Measurements from ENCODE around the gene UPK3A. TPM values are rescaled to one million over a fixed set of nuclear protein-coding genes. Genes with fewer than 3 reads are reported as not detected.

The UPK3A gene
- total RNA-seq, 4 donors from 2014 or later, result not detected

DNA sequence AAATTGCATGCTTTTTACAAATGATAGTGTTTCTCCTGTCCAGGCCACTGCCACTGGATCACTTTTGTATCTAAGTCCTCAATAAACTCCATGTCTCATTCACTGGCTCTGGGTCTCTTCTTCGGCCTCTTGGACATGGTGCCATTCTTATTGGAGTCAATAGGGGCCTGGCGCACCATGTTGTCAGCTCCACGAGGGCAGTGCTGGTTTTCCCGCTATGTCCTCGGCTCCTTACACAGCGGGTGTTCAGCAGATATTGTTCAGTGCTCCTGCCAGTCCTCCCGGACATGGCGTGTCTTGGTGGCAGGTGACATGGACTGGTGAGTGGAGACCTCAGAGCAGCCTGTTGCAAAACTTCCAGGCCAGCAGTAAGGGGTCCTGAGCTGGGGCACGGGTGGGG lies 21.4 kb downstream of the UPK3A start:
- H3K4me3 ChIP-seq, result no peak overlapping the region
- no peaks in the 10 kb centered on the region for H3K36me3 ChIP-seq
- no peaks in the 10 kb centered on the region for H3K9me3 ChIP-seq
- no peak for ATAC-seq
- H3K4me1 ChIP-seq, result peaks cover 0 to 18% (median 3%) of the 10 kb centered on the region in 3 donors
- TF ChIP-seq, protein P1, sequence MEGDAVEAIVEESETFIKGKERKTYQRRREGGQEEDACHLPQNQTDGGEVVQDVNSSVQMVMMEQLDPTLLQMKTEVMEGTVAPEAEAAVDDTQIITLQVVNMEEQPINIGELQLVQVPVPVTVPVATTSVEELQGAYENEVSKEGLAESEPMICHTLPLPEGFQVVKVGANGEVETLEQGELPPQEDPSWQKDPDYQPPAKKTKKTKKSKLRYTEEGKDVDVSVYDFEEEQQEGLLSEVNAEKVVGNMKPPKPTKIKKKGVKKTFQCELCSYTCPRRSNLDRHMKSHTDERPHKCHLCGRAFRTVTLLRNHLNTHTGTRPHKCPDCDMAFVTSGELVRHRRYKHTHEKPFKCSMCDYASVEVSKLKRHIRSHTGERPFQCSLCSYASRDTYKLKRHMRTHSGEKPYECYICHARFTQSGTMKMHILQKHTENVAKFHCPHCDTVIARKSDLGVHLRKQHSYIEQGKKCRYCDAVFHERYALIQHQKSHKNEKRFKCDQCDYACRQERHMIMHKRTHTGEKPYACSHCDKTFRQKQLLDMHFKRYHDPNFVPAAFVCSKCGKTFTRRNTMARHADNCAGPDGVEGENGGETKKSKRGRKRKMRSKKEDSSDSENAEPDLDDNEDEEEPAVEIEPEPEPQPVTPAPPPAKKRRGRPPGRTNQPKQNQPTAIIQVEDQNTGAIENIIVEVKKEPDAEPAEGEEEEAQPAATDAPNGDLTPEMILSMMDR (IDR thresholded peaks at IDR 0.05), result no peak
- TF ChIP-seq POLR2AphosphoS5 (IDR thresholded peaks at IDR 0.05) (no peak), EP300 (IDR thresholded peaks at IDR 0.05) (no peak), POLR2A (IDR thresholded peaks at IDR 0.05) (no peak)
- no peak overlapping the region for H3K27ac ChIP-seq
- no peaks in the 10 kb centered on the region for H3K27me3 ChIP-seq
- 100% methylated on average over 1 of the region's 9 CpGs for WGBS, 2 donors (ENCODE audit: low coverage in 1 of 2)

DNA sequence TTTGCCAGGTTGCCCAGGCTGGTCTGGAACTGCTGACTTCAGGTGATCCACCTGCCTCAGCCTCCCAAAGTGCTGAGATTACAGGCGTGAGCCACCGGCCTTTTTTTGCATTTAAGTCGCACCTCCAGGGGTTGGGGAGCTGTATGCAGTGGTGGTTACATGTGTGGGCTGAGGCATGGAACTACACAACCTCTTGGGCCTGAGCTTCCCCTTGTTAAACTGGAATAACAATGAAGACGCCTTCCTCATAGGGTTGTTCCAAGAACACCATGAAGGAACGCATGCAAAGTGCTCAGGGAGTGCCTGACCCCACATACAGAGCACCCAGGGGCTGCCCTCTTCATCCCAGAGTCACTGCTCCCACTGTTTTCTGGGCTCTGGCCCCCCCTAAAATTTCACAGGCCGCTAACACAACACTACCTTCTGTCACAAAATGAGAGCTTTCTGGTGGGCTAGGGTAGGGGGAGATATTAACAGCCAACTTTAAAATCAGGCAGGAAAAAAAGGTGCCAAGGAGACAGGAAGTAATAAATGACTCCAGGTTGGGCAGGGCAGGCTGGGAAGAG lies 23.7 kb downstream of the UPK3A start:
- 86% methylated on average over 4 of the region's 6 CpGs; no CpG with 5 or more reads in 1 of the 2 donors for WGBS, 2 donors (ENCODE audit: low coverage in 1 of 2)
- Histone ChIP-seq H3K36me3 (no peaks in the 10 kb centered on the region), H3K4me3 (no peak overlapping the region), H3K27ac (peak overlapping the region in 2 of 4 donors; percentile 86 to 94), H3K9me3 (no peaks in the 10 kb centered on the region), H3K27me3 (no peaks in the 10 kb centered on the region), H3K4me1 (peaks cover 0 to 35% (median 8%) of the 10 kb centered on the region in 3 donors)
- no peak for ATAC-seq
- no peak for TF ChIP-seq POLR2AphosphoS5 (IDR thresholded peaks at IDR 0.05)
- TF ChIP-seq, protein P1 (IDR thresholded peaks at IDR 0.05), result no peak
- TF ChIP-seq POLR2A (IDR thresholded peaks at IDR 0.05), result no peak
- no peak for TF ChIP-seq EP300 (IDR thresholded peaks at IDR 0.05)

DNA sequence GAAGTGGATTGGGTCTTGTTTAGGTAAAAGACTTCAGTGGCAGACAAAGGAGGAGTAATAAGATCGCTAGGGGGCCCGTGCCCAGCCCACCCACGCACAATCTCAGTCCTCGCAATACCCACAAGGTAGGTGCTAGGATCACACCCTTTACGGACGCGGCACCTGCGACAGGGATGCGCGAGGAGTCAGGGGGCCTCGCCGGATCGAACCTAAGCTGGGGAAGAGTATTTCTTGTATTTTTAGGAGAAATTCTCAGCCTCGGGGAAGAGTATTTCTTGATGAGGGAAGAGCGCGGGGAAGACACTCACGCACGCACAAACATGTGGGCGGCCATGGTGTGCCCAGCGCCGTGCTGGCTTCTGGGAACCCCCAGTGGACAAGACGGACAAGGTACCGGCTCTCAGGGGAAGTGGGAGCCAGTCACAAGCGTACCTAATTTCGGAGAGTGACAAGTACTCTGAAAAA lies 24.2 kb downstream of the UPK3A start:
- TF ChIP-seq, protein P1 (IDR thresholded peaks at IDR 0.05), result no peak
- TF ChIP-seq POLR2AphosphoS5 (IDR thresholded peaks at IDR 0.05) (no peak), POLR2A (IDR thresholded peaks at IDR 0.05) (no peak), EP300 (IDR thresholded peaks at IDR 0.05) (no peak)
- no peak for ATAC-seq
- Histone ChIP-seq H3K27me3 (no peaks in the 10 kb centered on the region), H3K36me3 (no peaks in the 10 kb centered on the region), H3K9me3 (no peaks in the 10 kb centered on the region), H3K27ac (peak overlapping the region; percentile 5 to 94 (median 86)), H3K4me1 (peaks cover 0 to 40% (median 8%) of the 10 kb centered on the region in 3 donors), H3K4me3 (peak overlapping the region; percentile 22 to 77)
- WGBS, 2 donors (ENCODE audit: low coverage in 1 of 2), result 68 to 76% methylated on average over 6 to 18 of the region's 25 CpGs

DNA sequence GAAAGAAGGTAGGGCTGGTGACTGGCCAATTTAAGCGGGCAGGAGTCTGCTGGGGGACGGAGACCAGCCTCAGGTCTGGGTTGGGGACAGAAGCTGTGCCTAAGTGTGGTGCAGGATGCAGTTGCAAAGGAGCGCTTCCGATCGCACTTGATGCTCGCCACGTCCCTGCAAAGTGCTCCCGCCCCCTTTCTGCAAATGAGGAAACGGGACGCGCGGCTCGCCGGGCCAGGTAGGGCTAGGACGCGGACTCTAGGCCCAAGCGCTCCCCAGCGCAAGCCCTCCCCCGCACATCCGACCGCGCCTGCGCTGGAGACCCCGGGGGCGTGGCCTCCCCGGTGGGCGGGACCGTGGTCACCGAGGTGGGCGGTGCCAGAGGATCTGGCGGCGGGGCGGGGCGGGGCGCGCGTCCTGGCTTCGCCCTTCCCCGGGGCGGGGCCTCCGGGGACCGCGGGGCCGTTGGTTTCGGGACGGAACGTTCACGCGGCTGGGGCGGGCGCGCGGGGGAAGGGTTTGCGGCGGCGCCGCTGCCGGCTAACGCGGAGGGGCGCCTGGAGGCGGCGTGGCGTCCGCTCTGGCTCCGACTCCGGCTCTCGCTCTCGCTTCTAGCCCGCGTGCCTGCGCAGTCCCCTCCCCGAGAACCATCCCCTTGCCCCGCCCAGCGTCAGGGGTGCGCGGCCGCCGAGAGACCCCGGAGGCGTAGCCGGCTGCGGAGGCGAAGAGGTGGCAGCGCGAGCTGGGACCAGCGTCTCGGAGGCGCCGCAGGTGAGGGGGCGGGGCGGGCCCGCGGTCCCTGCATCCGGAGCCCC lies 24.9 kb downstream of the UPK3A start, which contains the start of gene FAM118A:
Gene FAM118A, plus strand, starts transcription at position 513 of the 806 bp plus-strand sequence. CDS start 12,446 bp downstream, outside the sequence.
- ATAC-seq, result peak; percentile 96
- 0% methylated on average over 2 of the region's 95 CpGs; no CpG with 5 or more reads in 1 of the 2 donors for WGBS, 2 donors (ENCODE audit: low coverage in 1 of 2)
- no peaks in the 10 kb centered on the region for H3K9me3 ChIP-seq
- TF ChIP-seq POLR2A (IDR thresholded peaks at IDR 0.05), result peak; percentile 78 to 83
- TF ChIP-seq EP300 (IDR thresholded peaks at IDR 0.05), result no peak
- TF ChIP-seq POLR2AphosphoS5 (IDR thresholded peaks at IDR 0.05), result peak; percentile 64
- TF ChIP-seq, protein P1 (IDR thresholded peaks at IDR 0.05), result peak in 2 of 4 experiments; percentile 26 to 37
- H3K36me3 ChIP-seq, result no peaks in the 10 kb centered on the region
- H3K4me3 ChIP-seq, result peak within 1 kb of the TSS; percentile 54 to 77
- peak within 1 kb of the TSS; percentile 36 to 94 (median 86) for H3K27ac ChIP-seq
- H3K4me1 ChIP-seq, result peaks cover 0 to 43% (median 8%) of the 10 kb centered on the region in 3 donors
- no peaks in the 10 kb centered on the region for H3K27me3 ChIP-seq

Measured in gastroesophageal sphincter (tissue), 4 donors.